ENCODE data around the gene ABR.
"Not testable (repeated sequence)": the region's sequence is repeated elsewhere in the genome, so short reads cannot be mapped to it uniquely, and the experiment has no call there.

Gene ABR

GRCh38 chr17:1199271-1199743 lies 19.5 kb upstream of the ABR start:
- DNase-seq, result not testable (repeated sequence)

DNA sequence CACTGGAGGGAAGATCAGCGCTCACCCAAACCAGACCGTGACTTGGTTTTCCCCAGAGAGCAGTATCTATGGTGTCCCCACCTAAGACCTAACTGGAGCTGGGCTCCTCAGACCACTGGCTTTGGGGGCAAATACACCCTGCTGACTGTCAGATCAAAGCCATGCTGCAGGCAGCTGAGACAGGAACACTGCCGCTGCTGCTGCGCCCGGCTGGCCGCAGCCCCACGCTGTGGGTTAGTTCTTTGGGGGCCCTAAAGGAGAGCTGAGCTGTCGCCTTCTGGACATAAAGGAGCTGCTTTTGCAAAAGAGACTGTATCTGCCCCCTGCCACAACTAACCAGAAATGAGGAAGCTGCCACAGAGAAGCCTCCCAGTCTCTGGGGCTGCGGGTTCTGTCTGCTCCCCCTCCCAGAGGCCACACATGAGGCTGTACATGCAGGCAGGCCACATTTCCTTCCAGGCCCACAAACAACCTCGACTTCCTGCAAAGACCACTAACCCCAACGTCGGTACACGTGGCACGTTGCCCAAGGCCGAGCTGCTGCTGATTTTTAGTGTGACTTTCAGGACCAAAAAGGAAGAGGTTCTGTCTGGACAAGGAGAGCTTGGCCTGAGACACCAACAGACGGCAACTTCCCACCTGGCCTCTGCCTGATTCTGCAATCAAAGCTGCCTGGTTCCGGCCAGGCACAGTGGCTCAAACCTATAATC lies 18.2 kb upstream of the ABR start:
- DNase-seq, result no peak

- DNase-seq, result no peak
These were observed 17.6 kb upstream of the ABR start for GRCh38 chr17:1197379-1197778.

DNA sequence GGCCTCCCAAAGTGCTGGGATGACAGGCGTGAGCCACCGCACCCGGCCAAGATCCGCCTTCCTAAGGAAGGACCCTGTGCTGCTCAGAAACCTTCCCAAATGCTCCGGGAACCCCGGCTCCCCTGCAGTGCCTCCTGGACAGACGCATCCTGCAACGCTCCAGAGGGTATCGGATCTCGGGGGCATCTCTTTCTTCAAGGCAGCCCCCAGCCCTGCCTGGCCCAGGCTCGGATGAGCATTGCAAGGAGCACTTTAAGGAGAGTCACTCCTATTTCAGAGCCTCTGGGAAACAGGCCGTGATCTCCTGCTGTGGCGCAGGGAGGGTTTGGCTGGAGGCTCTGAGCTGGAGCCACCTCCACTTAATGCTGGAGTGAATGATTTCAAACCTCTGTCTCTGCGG lies 17.2 kb upstream of the ABR start:
- DNase-seq, result no peak

- DNase-seq, result no peak
These were observed 13.3 kb upstream of the ABR start for GRCh38 chr17:1192911-1193699.

- no peak for DNase-seq
These were observed 11.1 kb upstream of the ABR start for GRCh38 chr17:1190751-1191331.

DNA sequence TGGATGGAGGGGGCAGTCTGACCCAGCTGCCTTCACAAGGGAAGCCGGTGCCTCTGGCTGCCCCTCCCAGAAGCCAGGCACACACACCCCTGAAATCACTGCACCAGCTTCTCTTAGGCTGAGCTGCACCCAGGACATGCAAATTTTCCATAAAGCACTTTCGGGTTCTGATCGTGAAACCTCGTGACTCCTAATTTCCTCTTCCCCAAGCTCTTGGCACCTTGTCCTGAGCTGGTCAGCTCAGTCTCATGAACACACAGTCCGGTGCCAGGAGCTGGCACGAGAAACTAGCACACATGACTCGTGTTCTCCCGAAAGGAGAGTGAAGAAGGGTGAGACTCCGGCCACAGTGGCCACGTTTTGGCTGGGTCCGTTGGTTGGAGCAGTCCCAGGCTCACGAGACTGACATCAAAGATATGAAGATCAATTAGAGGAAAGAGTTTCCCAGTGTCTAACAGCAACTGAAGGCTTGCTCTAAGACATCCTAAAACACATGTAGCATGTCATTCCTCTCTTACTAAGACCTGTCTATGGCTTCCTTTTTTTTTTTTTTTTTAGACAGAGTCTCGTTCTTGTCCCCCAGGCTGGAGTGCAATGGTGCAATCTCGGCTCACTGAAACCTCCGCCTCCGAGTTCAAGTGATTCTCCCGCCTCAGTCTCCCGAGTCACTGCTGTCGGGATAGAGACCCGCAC lies 9.2 kb upstream of the ABR start:
- DNase-seq, result no peak

DNA sequence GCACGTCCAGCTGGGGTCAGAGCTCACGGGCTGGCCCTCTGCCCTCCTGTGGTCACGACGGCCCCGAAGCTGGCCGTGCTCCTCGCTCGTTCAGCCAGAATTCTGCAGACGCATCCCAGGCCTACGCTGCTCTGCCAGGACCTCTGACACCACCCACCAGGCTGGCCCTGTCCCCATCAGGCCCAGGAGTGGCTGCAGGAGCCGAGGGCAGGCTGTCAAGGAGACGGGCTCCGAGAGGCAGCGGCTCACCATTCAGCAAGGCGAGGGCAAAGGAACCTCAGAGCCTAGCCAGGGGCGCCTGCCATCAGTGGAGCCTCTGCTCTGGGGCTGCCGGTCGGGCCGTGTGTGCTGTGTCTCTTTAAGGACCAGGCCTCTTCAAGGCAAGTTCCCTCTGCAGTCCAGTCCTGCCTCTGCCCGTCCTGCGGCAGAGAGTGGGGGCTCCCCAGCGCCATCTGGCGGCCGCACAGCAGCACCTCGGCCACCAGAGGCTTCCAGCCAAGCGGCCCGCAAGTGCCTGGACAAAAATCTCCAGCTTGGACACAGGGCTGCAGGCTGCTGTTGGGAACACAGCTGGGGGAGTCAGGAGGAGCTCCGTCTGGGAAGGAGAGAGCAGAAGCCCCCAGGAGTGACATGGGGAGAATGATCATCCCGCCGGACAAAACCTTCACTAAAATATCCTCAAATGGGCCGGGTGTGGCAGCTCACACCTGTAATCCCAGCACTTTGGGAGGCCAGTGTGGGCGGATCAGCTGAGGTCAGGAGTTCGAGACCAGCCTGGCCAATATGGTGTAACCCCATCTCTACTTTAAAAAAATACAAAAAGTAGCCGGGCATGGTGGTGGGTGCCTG lies 7.4 kb upstream of the ABR start:
- no peak for DNase-seq

DNA sequence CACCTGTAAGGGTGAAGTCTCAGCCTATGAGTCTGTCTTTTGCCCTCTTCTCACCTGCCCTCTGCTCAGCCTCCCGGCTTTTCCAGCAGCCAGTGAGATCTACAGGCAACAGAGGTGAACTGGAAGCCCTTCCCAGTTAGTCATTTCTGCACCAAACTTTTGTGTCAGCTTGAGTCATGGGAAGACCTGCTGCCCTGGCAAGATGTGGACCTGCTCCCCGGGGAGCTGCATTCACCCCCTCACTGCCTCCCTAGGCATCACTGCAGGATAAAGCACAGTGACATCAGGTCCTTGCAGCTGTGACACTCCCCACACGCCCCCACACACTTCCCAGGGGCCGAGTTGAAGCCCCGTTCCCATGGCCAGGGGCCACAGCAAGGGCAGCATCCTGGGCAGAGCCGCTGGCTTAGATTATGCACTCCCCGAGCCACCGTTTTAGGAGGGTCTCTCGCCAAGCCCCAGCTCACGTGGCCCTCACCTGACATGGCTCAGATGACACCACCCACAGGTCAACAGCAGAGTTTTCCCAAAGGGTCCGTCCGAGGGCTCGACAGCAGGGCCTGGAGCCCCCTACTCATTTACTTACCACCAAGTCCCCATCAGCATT lies 6.5 kb upstream of the ABR start:
- DNase-seq, result no peak

DNA sequence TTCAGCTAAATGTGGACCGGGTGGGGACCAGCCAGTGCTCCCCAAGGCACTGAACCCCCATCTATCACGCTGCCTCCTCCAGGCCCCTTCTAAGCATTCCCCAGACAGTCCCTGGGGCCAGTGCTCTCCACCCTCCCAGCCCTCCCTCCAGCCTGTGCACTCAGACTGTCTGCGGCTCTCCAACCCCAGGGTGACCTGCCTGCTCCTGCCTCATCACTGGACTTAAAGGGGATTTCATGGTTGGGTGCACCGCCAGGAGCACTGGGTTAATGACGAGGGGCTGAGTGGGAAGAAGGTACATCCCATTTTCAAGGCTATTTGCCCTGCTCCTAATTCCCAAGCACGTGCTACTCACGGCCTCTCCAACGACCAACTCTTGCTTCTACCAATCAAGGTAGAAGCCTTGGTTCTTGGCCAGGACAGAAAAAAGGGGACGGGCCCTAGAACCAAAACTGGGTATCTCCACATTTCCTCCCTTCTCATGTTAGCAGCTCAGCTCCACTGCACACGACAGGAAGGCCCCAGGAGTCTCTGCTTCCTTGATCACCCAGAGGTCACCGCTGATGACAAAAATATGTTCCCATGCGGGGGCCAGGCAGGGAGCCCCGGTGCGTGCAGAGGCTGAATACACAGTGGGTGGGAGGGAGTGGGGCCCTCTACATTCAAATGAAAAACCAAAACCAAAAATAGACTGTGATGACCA lies 3.5 kb upstream of the ABR start:
- no peak for DNase-seq

- DNase-seq, result no peak
These were observed 3.0 kb upstream of the ABR start for GRCh38 chr17:1182811-1183170.

- DNase-seq, result no peak
These were observed 2.0 kb upstream of the ABR start for GRCh38 chr17:1181753-1182137.

DNA sequence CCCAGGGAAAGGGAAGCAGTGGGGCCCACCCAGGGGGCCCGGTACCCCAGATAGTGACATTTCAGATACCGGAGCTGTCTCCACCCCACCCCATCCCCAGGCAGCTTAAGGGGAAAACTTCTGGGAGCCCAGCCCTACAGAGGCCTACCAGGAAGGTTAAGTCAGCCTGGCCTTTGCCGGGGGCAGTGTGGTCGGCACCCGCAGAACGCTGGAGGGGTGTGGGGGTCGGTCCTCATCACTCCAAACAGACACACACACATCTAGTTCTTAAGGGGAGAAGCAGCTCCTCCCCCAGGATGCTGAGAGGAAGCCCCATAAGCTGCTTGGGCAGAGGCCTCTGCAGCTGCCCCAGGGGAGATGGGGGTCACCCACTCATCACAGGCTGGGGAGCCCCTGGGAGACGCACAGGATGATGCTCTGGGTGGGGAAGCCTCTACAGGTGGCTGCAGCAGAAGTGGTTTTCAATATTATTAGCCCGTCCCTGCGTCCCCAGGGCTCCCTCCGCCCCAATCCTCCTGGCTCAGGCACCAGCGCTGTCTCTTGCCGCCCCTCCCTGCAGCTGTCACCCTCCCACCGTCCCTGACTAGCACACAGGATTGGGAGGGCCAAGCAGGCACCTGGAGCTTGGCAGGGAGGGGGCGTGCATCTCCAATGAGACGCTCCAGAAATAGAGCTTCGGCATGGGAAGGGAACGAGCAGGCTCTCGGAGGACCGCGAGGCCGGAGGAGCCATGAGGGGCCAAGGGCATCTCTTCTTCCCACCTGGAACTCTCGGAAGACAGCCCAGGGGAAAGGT lies 1.4 kb upstream of the ABR start:
- no peak for DNase-seq

- DNase-seq, result no peak
These were observed 516 bp downstream of the ABR start for GRCh38 chr17:1179112-1179817.

GRCh38 chr17:1177016-1177700 lies 2.6 kb downstream of the ABR start:
- no peak for DNase-seq

DNA sequence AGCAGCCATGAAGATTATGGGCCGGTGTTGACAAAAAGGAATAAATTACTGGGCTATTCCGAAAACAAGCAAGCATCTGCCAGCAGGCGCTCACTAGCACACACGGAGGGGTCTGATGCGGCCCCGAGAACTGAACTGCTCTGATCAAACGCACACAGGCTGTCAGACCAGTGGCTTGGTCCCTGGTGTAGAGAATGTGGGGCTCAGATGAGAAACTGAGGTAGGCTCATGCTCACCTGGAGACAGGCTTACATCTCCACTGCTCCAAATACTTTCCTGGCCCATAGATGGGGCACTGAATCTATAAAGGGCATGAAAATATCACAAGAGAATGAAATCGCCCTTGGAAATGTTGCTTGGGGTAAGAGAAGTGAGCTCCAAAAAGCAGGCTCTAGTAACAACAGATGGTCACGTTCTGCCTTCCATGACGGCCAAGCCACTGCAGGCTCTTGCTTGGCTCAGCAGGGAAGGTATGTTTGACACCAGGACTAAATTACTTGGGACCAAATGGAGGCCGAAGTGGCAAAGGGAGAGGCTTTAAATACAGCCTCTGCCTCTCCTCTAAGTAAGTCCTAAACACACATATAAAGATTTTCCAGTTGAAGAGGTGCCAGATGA lies 5.4 kb downstream of the ABR start:
- DNase-seq, result no peak

DNA sequence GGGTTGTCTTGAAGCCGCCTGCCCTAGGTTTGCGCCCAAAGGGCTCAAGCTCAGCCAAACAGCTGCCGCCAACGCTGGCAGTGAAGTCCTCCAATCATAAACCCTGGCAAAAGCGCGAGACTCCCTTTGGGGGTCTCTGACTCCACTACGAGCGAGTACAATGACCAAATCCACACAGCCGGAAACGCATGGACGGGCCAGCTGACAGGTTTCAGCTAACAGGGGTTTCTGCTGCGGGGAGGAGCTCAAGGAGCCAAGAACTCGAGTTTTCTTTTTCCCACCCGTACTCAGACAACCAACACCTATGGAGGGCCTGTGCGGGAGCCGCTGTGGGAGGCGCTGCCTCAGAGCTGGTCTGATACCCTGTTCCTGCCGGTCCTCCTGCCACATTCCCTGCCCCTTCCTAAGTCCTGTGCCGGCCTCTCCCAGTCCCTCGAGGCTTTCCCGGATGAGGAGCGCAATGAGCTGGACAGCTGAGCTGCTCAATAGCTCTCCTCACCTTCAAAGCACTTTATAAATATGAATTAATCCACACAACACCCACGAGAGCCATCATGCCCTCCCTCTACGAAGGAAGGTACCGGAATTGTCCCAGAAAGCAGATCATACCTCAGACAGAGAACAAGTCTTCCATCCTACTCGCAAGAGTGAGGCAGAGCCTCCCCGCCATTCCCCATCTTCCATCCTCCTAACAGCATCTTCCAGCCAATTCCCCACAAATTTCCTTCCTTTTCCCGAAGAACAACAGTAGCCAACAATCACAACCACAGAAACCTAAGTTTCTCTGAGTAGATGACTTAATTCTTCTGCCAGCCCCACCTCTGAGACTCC lies 6.1 kb downstream of the ABR start:
- no peak for DNase-seq

GRCh38 chr17:1171953-1172352 lies 7.8 kb downstream of the ABR start:
- no peak for DNase-seq

All from DMS153 (cell line).